ENCODE data around the gene ID4. TPM values are rescaled to one million over a fixed set of nuclear protein-coding genes. Genes with fewer than 3 reads are reported as not detected.

ID4 gene
- polyA plus RNA-seq, 2 of the 4 experiments (the other 2 are of a cell fraction) = 2.6 to 6.1 TPM

- CTCF ChIA-PET = interaction anchor here (1.1 kb wide), 1 partner anchor 824 kb away, joined by 3 read pairs; no protein-coding TSS in a partner anchor
- no peaks in the 10 kb centered on the region for H3K9me3 ChIP-seq
- ATAC-seq = no peak
- no peak overlapping the region for H3K4me2 ChIP-seq
- TF ChIP-seq MAFK (IDR thresholded peaks at IDR 0.05; ENCODE audit: partially characterized antibody) (no peak), CHD2 (IDR thresholded peaks at IDR 0.05; ENCODE audit: low read length, partially characterized antibody) (no peak), CHD4 (IDR thresholded peaks at IDR 0.05; ENCODE audit: borderline replicate concordance) (no peak), RFX5 (IDR thresholded peaks at IDR 0.05) (no peak), MYC (IDR thresholded peaks at IDR 0.05; ENCODE audit: borderline replicate concordance, low read length) (no peak), ZSCAN20 (CRISPR knock-in tag; IDR thresholded peaks at IDR 0.05) (no peak), HEYL (CRISPR knock-in tag; IDR thresholded peaks at IDR 0.05) (no peak), HOXB5 (CRISPR knock-in tag; IDR thresholded peaks at IDR 0.05) (no peak), ESRRA (IDR thresholded peaks at IDR 0.05; ENCODE audit: borderline replicate concordance, low read length) (no peak)
- no peak overlapping the region for H3K4me3 ChIP-seq
- 55% methylated on average over 2 of the region's 2 CpGs for WGBS (ENCODE audit: missing lambda C conversion rate)
- no peak for FAIRE-seq
- POLR2A ChIA-PET = no interaction called here
- no peak for DNase-seq (ENCODE audit: low read depth in 1 of 2, low spot score in 1 of 2)
- peaks cover 9% of the 10 kb centered on the region for H3K4me1 ChIP-seq
- H3K27ac ChIP-seq = no peak overlapping the region
Measured at GRCh38 chr6:19848465-19849029, 11.4 kb downstream of the ID4 start.

- no peak overlapping the region for H3K27ac ChIP-seq
- 44% methylated on average over 3 of the region's 3 CpGs for WGBS (ENCODE audit: missing lambda C conversion rate)
- H3K4me1 ChIP-seq = peaks cover 9% of the 10 kb centered on the region
- FAIRE-seq (no peak), DNase-seq (ENCODE audit: low read depth in 1 of 2, low spot score in 1 of 2) (no peak), ATAC-seq (no peak)
- ChIA-PET CTCF (interaction anchor here (1.1 kb wide), 1 partner anchor 824 kb away, joined by 3 read pairs; no protein-coding TSS in a partner anchor), POLR2A (no interaction called here)
- H3K9me3 ChIP-seq = no peaks in the 10 kb centered on the region
- no peak overlapping the region for H3K4me3 ChIP-seq
- no peak overlapping the region for H3K4me2 ChIP-seq
- TF ChIP-seq FOSL2 (IDR thresholded peaks at IDR 0.05) (no peak), FOSL2 (CRISPR knock-in tag; IDR thresholded peaks at IDR 0.05) (no peak), RARB (CRISPR knock-in tag; IDR thresholded peaks at IDR 0.05) (no peak), ZNF302 (CRISPR knock-in tag; IDR thresholded peaks at IDR 0.05) (no peak), RCOR1 (IDR thresholded peaks at IDR 0.05; ENCODE audit: low read depth, low read length) (no peak), MYC (IDR thresholded peaks at IDR 0.05; ENCODE audit: borderline replicate concordance, low read length) (no peak), CTCF (IDR thresholded peaks at IDR 0.05) (no peak)
Measured at GRCh38 chr6:19849196-19849595, 12.0 kb downstream of the ID4 start.

- CTCF ChIA-PET = no interaction called here
- 98% methylated on average over 4 of the region's 4 CpGs for WGBS (ENCODE audit: missing lambda C conversion rate)
- FAIRE-seq = no peak
Measured at GRCh38 chr6:19849755-19850154, 12.6 kb downstream of the ID4 start.

More at GRCh38 chr6:19849755-19850154, 12.6 kb downstream of the ID4 start:
- no peak overlapping the region for H3K4me3 ChIP-seq
- peaks cover 9% of the 10 kb centered on the region for H3K4me1 ChIP-seq
- H3K9me3 ChIP-seq = no peaks in the 10 kb centered on the region
- H3K4me2 ChIP-seq = no peak overlapping the region
- POLR2A ChIA-PET = no interaction called here
- TF ChIP-seq MAX (IDR thresholded peaks at IDR 0.05) = no peak
- TF ChIP-seq CHD4 (IDR thresholded peaks at IDR 0.05; ENCODE audit: borderline replicate concordance) = no peak
- no peak for TF ChIP-seq CHD2 (IDR thresholded peaks at IDR 0.05; ENCODE audit: low read length, partially characterized antibody)
- no peak for TF ChIP-seq BCL3 (IDR thresholded peaks at IDR 0.05)
- TF ChIP-seq HES2 (IDR thresholded peaks at IDR 0.05) = no peak
- TF ChIP-seq PBX3 (IDR thresholded peaks at IDR 0.05) = no peak
- TF ChIP-seq GATA3 (IDR thresholded peaks at IDR 0.05; ENCODE audit: borderline replicate concordance) = no peak
- no peak for TF ChIP-seq CBX8 (IDR thresholded peaks at IDR 0.05)
- TF ChIP-seq RARB (CRISPR knock-in tag; IDR thresholded peaks at IDR 0.05) = no peak
- no peak for TF ChIP-seq BHLHE40 (IDR thresholded peaks at IDR 0.05; ENCODE audit: low read depth, low read length)
- TF ChIP-seq HOXB13 (CRISPR knock-in tag; IDR thresholded peaks at IDR 0.05; ENCODE audit: low read depth) = no peak
- TF ChIP-seq ZNF302 (CRISPR knock-in tag; IDR thresholded peaks at IDR 0.05) = no peak
- TF ChIP-seq NFE2L2 (conservative IDR thresholded peaks at IDR 0.05; ENCODE audit: low read length) = no peak
- ATAC-seq (no peak), DNase-seq (ENCODE audit: low read depth in 1 of 2, low spot score in 1 of 2) (no peak)
- H3K27ac ChIP-seq = no peak overlapping the region
